ENCODE data around the gene SIRPA.

Gene SIRPA

DNA sequence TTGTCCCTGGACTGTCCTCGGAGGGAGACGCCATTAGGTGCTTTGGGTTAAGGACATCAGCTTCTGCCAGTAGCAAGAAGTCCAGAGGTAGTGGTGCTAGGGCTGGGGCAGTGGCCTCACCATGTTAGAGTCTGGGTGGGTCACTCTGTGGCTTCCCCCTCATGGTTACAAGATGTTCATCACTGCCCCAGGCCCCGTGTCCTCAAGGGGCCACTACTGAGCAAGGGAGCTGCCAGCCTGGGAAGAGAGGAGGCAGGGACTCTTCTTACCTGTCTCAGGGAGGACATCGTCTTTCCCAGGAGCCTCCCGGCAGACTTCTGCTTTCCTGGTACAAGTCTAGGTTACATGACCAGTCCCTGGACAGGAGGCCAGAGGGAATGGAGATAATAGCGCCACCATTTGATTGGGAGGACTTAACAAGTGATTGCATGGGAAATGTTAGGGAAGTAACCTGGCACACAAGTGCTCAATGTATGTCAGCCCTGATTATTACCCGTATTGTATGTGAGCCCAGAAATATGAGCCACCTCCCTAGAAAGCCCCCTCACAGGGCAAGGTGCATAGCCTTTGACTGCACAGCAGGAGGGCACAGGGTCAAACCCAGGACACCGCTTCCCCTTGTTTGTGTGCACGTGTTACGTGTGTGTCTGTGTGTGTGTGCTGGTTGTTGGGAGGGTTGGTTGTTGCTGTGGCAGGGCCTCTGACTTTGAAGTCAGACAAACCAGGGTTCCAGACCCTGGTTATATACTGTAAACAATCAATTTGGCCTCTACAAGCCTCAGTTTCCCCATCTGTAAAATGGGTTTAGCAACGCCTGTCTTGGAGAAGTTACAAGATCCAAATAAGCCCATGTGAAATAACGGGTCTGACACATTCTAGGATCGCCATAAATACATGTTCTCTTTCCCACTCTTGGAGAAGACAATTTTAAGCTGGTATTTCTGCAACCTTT, 30.0 kb downstream of the SIRPA start:
- no peak overlapping the region for H2BK5ac ChIP-seq (ENCODE audit: low read depth, low read length, poor library complexity, severe bottlenecking)
- no peak overlapping the region for H3K4ac ChIP-seq (ENCODE audit: low read depth in 1 of 2, low read length in 2 of 2)
- no peaks in the 10 kb centered on the region for H3K9me3 ChIP-seq (ENCODE audit: control insufficient read depth, low read length)
- H3K4me2 ChIP-seq (ENCODE audit: low read length, poor library complexity, severe bottlenecking), result no peak overlapping the region
- H3K27me3 ChIP-seq (ENCODE audit: control insufficient read depth in 1 of 2, insufficient read depth in 1 of 2, low read length in 2 of 2), result no peaks in the 10 kb centered on the region
- no peak overlapping the region for H4K91ac ChIP-seq (ENCODE audit: low read length)
- H3K14ac ChIP-seq (ENCODE audit: low read length in 2 of 2), result no peak overlapping the region
- H3K36me3 ChIP-seq (ENCODE audit: control insufficient read depth in 1 of 2, insufficient read depth in 2 of 2, low read depth in 1 of 2, low read length in 2 of 2), result peaks cover 68 to 81% of the 10 kb centered on the region in 2 experiments
- no peak overlapping the region for H2AFZ ChIP-seq (ENCODE audit: low read depth, low read length)
- H3K27ac ChIP-seq (ENCODE audit: low read length, poor library complexity, severe bottlenecking), result no peak overlapping the region
- peaks cover 52% of the 10 kb centered on the region for H3K79me1 ChIP-seq (replicated peaks; ENCODE audit: low read length, poor library complexity, severe bottlenecking)
- DNase-seq, result no peak
- H3K4me1 ChIP-seq (ENCODE audit: control insufficient read depth, insufficient read depth, low read depth, low read length), result peaks cover 20% of the 10 kb centered on the region
- no peak overlapping the region for H2BK15ac ChIP-seq (ENCODE audit: low read depth, poor library complexity, severe bottlenecking)
- H3K9ac ChIP-seq (ENCODE audit: low read length), result no peak overlapping the region
- no peak overlapping the region for H3K4me3 ChIP-seq (ENCODE audit: insufficient read depth in 1 of 2, low read depth in 1 of 2, low read length in 2 of 2)
- no peak overlapping the region for H4K8ac ChIP-seq (ENCODE audit: low read length)
- no peak overlapping the region for H3K23ac ChIP-seq (ENCODE audit: low read length in 2 of 2)
- WGBS, result 94% methylated on average over 13 of the region's 13 CpGs
- peak overlapping the region; percentile 68 for H2AK5ac ChIP-seq (ENCODE audit: low read length, severe bottlenecking)
- H3K18ac ChIP-seq (ENCODE audit: low read depth in 1 of 2, low read length in 2 of 2), result no peak overlapping the region
- no peak overlapping the region for H2BK120ac ChIP-seq (ENCODE audit: low read depth, low read length)
- no peak overlapping the region for H2BK12ac ChIP-seq (ENCODE audit: low read length in 2 of 2)

DNA sequence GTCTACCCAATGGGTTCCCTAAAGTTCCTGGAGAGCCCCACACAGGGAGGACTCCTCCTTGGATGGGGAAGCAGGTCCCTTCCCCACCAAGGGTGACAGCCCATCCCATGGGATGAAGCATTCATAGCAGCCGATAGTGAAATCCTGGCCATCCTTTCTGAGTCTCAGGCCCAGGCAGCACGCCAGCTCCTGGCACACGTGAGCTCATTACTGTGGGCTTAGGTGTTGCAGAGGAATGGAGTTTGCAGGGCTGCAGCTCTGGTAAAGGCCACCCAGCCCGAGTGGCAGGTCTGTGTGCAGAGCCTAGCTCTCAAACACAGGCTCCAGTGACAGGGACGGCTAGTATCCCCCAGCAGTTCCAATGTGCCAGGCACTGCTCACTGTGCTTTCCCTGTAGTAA, 31.0 kb downstream of the SIRPA start:
- Histone ChIP-seq H3K9me3 (ENCODE audit: control insufficient read depth, low read length) (no peaks in the 10 kb centered on the region), H3K27ac (ENCODE audit: low read length, poor library complexity, severe bottlenecking) (no peak overlapping the region), H3K4me3 (ENCODE audit: insufficient read depth in 1 of 2, low read depth in 1 of 2, low read length in 2 of 2) (no peak overlapping the region), H3K79me1 (replicated peaks; ENCODE audit: low read length, poor library complexity, severe bottlenecking) (peaks cover 53% of the 10 kb centered on the region), H3K4me2 (ENCODE audit: low read length, poor library complexity, severe bottlenecking) (no peak overlapping the region), H2AK5ac (ENCODE audit: low read length, severe bottlenecking) (no peak overlapping the region), H3K14ac (ENCODE audit: low read length in 2 of 2) (no peak overlapping the region), H4K8ac (ENCODE audit: low read length) (no peak overlapping the region), H2BK5ac (ENCODE audit: low read depth, low read length, poor library complexity, severe bottlenecking) (no peak overlapping the region), H3K18ac (ENCODE audit: low read depth in 1 of 2, low read length in 2 of 2) (no peak overlapping the region), H2AFZ (ENCODE audit: low read depth, low read length) (no peak overlapping the region), H3K9ac (ENCODE audit: low read length) (no peak overlapping the region), H3K23ac (ENCODE audit: low read length in 2 of 2) (no peak overlapping the region), H2BK15ac (ENCODE audit: low read depth, poor library complexity, severe bottlenecking) (no peak overlapping the region), H4K91ac (ENCODE audit: low read length) (no peak overlapping the region), H3K36me3 (ENCODE audit: control insufficient read depth in 1 of 2, insufficient read depth in 2 of 2, low read depth in 1 of 2, low read length in 2 of 2) (peaks cover 71 to 74% of the 10 kb centered on the region in 2 experiments), H2BK120ac (ENCODE audit: low read depth, low read length) (no peak overlapping the region), H3K4ac (ENCODE audit: low read depth in 1 of 2, low read length in 2 of 2) (no peak overlapping the region), H2BK12ac (ENCODE audit: low read length in 2 of 2) (no peak overlapping the region), H3K27me3 (ENCODE audit: control insufficient read depth in 1 of 2, insufficient read depth in 1 of 2, low read length in 2 of 2) (no peaks in the 10 kb centered on the region), H3K4me1 (ENCODE audit: control insufficient read depth, insufficient read depth, low read depth, low read length) (peaks cover 19% of the 10 kb centered on the region)
- WGBS, result 91% methylated on average over 5 of the region's 5 CpGs
- DNase-seq, result no peak

DNA sequence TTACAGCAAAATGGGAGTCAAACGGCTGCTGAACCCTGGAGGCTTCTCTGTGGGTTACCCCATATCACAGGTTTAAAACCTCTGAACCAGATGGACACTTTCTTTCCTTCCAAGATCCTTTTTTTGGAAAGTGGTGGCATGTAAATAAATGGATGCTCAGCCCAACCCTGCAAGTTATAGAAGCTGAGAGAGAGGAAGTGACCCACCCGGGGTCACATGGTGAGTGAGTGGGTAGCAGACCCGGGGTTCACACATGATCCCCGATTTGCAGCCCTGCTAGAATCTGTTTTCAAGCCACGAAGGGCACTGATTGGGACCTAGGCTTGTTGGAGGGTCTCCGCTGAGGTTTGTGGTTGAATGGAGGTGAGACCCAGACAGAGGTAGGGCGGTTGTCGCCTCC, 32.0 kb downstream of the SIRPA start:
- H3K14ac ChIP-seq (ENCODE audit: low read length in 2 of 2), result no peak overlapping the region
- 89% methylated on average over 7 of the region's 8 CpGs for WGBS
- no peak overlapping the region for H2BK120ac ChIP-seq (ENCODE audit: low read depth, low read length)
- H3K9ac ChIP-seq (ENCODE audit: low read length), result no peak overlapping the region
- H4K8ac ChIP-seq (ENCODE audit: low read length), result no peak overlapping the region
- H4K91ac ChIP-seq (ENCODE audit: low read length), result no peak overlapping the region
- no peak for DNase-seq
- no peak overlapping the region for H2AK5ac ChIP-seq (ENCODE audit: low read length, severe bottlenecking)
- H3K4me1 ChIP-seq (ENCODE audit: control insufficient read depth, insufficient read depth, low read depth, low read length), result peaks cover 16% of the 10 kb centered on the region
- no peak overlapping the region for H3K27ac ChIP-seq (ENCODE audit: low read length, poor library complexity, severe bottlenecking)
- H3K4me2 ChIP-seq (ENCODE audit: low read length, poor library complexity, severe bottlenecking), result no peak overlapping the region
- H3K4me3 ChIP-seq (ENCODE audit: insufficient read depth in 1 of 2, low read depth in 1 of 2, low read length in 2 of 2), result no peak overlapping the region
- H2AFZ ChIP-seq (ENCODE audit: low read depth, low read length), result no peak overlapping the region
- H3K79me1 ChIP-seq (replicated peaks; ENCODE audit: low read length, poor library complexity, severe bottlenecking), result peaks cover 59% of the 10 kb centered on the region
- H3K9me3 ChIP-seq (ENCODE audit: control insufficient read depth, low read length), result no peaks in the 10 kb centered on the region
- H3K4ac ChIP-seq (ENCODE audit: low read depth in 1 of 2, low read length in 2 of 2), result no peak overlapping the region
- H2BK12ac ChIP-seq (ENCODE audit: low read length in 2 of 2), result no peak overlapping the region
- H3K18ac ChIP-seq (ENCODE audit: low read depth in 1 of 2, low read length in 2 of 2), result no peak overlapping the region
- H2BK15ac ChIP-seq (ENCODE audit: low read depth, poor library complexity, severe bottlenecking), result no peak overlapping the region
- H2BK5ac ChIP-seq (ENCODE audit: low read depth, low read length, poor library complexity, severe bottlenecking), result no peak overlapping the region
- H3K36me3 ChIP-seq (ENCODE audit: control insufficient read depth in 1 of 2, insufficient read depth in 2 of 2, low read depth in 1 of 2, low read length in 2 of 2), result peaks cover 76 to 79% of the 10 kb centered on the region in 2 experiments
- no peaks in the 10 kb centered on the region for H3K27me3 ChIP-seq (ENCODE audit: control insufficient read depth in 1 of 2, insufficient read depth in 1 of 2, low read length in 2 of 2)
- H3K23ac ChIP-seq (ENCODE audit: low read length in 2 of 2), result no peak overlapping the region

DNA sequence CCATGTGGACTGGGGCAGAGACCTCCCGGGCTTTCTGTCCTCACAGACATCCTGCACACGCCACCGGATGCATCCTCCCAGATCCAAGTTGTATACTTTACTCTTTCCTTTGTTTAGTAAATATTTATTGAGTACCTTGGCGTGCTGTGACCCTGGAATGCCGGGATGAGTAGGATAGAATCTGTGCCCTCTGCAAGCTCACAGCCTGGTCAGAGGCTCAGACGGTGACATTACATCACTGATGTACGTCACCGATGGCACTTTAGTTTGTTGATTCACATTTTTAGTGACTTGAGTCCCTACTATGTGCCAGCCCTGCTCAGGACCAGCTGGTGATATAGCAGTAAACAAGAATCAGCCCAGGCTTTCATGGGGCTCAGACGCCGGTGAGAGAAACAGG, 32.9 kb downstream of the SIRPA start:
- H2BK5ac ChIP-seq (ENCODE audit: low read depth, low read length, poor library complexity, severe bottlenecking), result no peak overlapping the region
- no peak overlapping the region for H3K14ac ChIP-seq (ENCODE audit: low read length in 2 of 2)
- no peak overlapping the region for H2BK12ac ChIP-seq (ENCODE audit: low read length in 2 of 2)
- H4K91ac ChIP-seq (ENCODE audit: low read length), result no peak overlapping the region
- DNase-seq, result peak; percentile 81
- no peak overlapping the region for H3K27ac ChIP-seq (ENCODE audit: low read length, poor library complexity, severe bottlenecking)
- no peak overlapping the region for H4K8ac ChIP-seq (ENCODE audit: low read length)
- H3K27me3 ChIP-seq (ENCODE audit: control insufficient read depth in 1 of 2, insufficient read depth in 1 of 2, low read length in 2 of 2), result no peaks in the 10 kb centered on the region
- H3K36me3 ChIP-seq (ENCODE audit: control insufficient read depth in 1 of 2, insufficient read depth in 2 of 2, low read depth in 1 of 2, low read length in 2 of 2), result peaks cover 67 to 82% of the 10 kb centered on the region in 2 experiments
- 62% methylated on average over 7 of the region's 10 CpGs for WGBS
- no peak overlapping the region for H3K23ac ChIP-seq (ENCODE audit: low read length in 2 of 2)
- H3K4me1 ChIP-seq (ENCODE audit: control insufficient read depth, insufficient read depth, low read depth, low read length), result peaks cover 16% of the 10 kb centered on the region
- no peak overlapping the region for H3K18ac ChIP-seq (ENCODE audit: low read depth in 1 of 2, low read length in 2 of 2)
- H2AFZ ChIP-seq (ENCODE audit: low read depth, low read length), result no peak overlapping the region
- no peak overlapping the region for H3K9ac ChIP-seq (ENCODE audit: low read length)
- no peak overlapping the region for H2BK15ac ChIP-seq (ENCODE audit: low read depth, poor library complexity, severe bottlenecking)
- no peak overlapping the region for H3K4me3 ChIP-seq (ENCODE audit: insufficient read depth in 1 of 2, low read depth in 1 of 2, low read length in 2 of 2)
- H3K4me2 ChIP-seq (ENCODE audit: low read length, poor library complexity, severe bottlenecking), result no peak overlapping the region
- no peak overlapping the region for H2AK5ac ChIP-seq (ENCODE audit: low read length, severe bottlenecking)
- no peaks in the 10 kb centered on the region for H3K9me3 ChIP-seq (ENCODE audit: control insufficient read depth, low read length)
- H3K4ac ChIP-seq (ENCODE audit: low read depth in 1 of 2, low read length in 2 of 2), result no peak overlapping the region
- H3K79me1 ChIP-seq (replicated peaks; ENCODE audit: low read length, poor library complexity, severe bottlenecking), result peaks cover 64% of the 10 kb centered on the region
- H2BK120ac ChIP-seq (ENCODE audit: low read depth, low read length), result no peak overlapping the region
